PFSK-1 (cell line): ENCODE results near the gene TPX2.

ENCODE experiments used
- FOXP2 ChIP-seq: optimal IDR thresholded peaks from 2 replicates; pipeline ENCODE3; 2011; ENCODE audit warnings: borderline replicate concordance, control low read depth, inconsistent platforms; ENCODE audit not compliant: insufficient read depth; ENCODE audit errors: extremely low read length, extremely low read depth
- POLR2AphosphoS5 ChIP-seq: IDR thresholded peaks from 2 replicates; pipeline ENCODE4 v1.6.1; 2012; ENCODE audit warnings: low read depth, mild to moderate bottlenecking, control low read depth, low read length, moderate library complexity
- SIN3A ChIP-seq: IDR thresholded peaks from 2 replicates; pipeline ENCODE4 v1.6.1; 2012; ENCODE audit warnings: mild to moderate bottlenecking, low read length, moderate library complexity, borderline replicate concordance; ENCODE audit not compliant: insufficient read depth
- TAF1 ChIP-seq: IDR thresholded peaks from 2 replicates; pipeline ENCODE4 v1.6.1; 2012; ENCODE audit warnings: low read length, control low read depth, borderline replicate concordance; ENCODE audit not compliant: insufficient read depth
- TF ChIP-seq, protein P1 (sequence below), 2 experiments: IDR thresholded peaks; 2 replicates each; pipeline versions ENCODE4 v1.6.1 to v1.8.0; 2011 to 2012; ENCODE audit warnings: low read depth in 2 of 2, low read length in 2 of 2, control low read depth in 1 of 2, inconsistent platforms in 1 of 2, mild to moderate bottlenecking in 1 of 2, moderate library complexity in 1 of 2; ENCODE audit not compliant: insufficient read depth in 1 of 2

DNA sequence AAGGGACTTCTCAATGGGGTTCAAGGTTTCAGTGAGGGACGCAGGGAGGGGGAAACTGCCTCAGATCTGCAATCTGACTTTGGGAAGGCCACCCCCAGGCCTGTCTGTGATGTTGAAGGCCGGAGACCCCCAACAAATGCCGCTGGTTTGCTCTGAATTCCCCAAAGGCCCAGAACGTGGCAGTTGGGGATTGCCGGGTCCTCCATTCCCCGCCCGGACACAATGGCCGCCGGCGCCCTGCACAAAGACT lies 16.1 kb upstream of the TPX2 start:
- TF ChIP-seq, protein P1, sequence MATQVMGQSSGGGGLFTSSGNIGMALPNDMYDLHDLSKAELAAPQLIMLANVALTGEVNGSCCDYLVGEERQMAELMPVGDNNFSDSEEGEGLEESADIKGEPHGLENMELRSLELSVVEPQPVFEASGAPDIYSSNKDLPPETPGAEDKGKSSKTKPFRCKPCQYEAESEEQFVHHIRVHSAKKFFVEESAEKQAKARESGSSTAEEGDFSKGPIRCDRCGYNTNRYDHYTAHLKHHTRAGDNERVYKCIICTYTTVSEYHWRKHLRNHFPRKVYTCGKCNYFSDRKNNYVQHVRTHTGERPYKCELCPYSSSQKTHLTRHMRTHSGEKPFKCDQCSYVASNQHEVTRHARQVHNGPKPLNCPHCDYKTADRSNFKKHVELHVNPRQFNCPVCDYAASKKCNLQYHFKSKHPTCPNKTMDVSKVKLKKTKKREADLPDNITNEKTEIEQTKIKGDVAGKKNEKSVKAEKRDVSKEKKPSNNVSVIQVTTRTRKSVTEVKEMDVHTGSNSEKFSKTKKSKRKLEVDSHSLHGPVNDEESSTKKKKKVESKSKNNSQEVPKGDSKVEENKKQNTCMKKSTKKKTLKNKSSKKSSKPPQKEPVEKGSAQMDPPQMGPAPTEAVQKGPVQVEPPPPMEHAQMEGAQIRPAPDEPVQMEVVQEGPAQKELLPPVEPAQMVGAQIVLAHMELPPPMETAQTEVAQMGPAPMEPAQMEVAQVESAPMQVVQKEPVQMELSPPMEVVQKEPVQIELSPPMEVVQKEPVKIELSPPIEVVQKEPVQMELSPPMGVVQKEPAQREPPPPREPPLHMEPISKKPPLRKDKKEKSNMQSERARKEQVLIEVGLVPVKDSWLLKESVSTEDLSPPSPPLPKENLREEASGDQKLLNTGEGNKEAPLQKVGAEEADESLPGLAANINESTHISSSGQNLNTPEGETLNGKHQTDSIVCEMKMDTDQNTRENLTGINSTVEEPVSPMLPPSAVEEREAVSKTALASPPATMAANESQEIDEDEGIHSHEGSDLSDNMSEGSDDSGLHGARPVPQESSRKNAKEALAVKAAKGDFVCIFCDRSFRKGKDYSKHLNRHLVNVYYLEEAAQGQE (IDR thresholded peaks at IDR 0.05; ENCODE audit: insufficient read depth in 1 of 2, low read depth in 2 of 2, low read length in 2 of 2) = no peak
- TF ChIP-seq SIN3A (no peak), POLR2AphosphoS5 (no peak; the same call in 1 of the 2 replicates), TAF1 (0 out of 2 replicates have a peak, but pooled peaks have one; percentile 4), FOXP2 (no peak)
